Stimulated activated CD8-positive, alpha-beta memory T cell treated with anti-CD3 and anti-CD28 coated beads, Interleukin-7, amount 100 ng/mL, for 48 hours (primary cell): ENCODE data around the gene C9orf43.
"Not testable (repeated sequence)": the region's sequence is repeated elsewhere in the genome, so short reads cannot be mapped to it uniquely, and the experiment has no call there.

ENCODE experiments used
- DNase-seq, 2 donors: peaks; one replicate each; pipeline ENCODE4 v3.0.0-alpha.2; 2020; ENCODE audit warnings: low read depth in 1 of 2; ENCODE audit errors: extremely low read depth in 1 of 2

The C9orf43 gene

GRCh38 chr9:113380869-113381378 lies 29.6 kb upstream of the C9orf43 start:
- no peak for DNase-seq

- not testable (repeated sequence) for DNase-seq
Observed at GRCh38 chr9:113381441-113381840, 29.1 kb upstream of the C9orf43 start.

GRCh38 chr9:113381909-113382411 lies 28.6 kb upstream of the C9orf43 start:
- DNase-seq: no peak

- DNase-seq: no peak
Observed at GRCh38 chr9:113386571-113387393, 23.8 kb upstream of the C9orf43 start.

GRCh38 chr9:113387560-113388230 lies 22.9 kb upstream of the C9orf43 start:
- DNase-seq: no peak

- no peak for DNase-seq
Observed at GRCh38 chr9:113388833-113389232, 21.7 kb upstream of the C9orf43 start.

- DNase-seq: no peak
Observed at GRCh38 chr9:113389451-113389850, 21.1 kb upstream of the C9orf43 start.

GRCh38 chr9:113390192-113390960 lies 20.2 kb upstream of the C9orf43 start:
- DNase-seq: no peak

GRCh38 chr9:113391917-113392316 lies 18.6 kb upstream of the C9orf43 start:
- no peak for DNase-seq

GRCh38 chr9:113393281-113393680 lies 17.3 kb upstream of the C9orf43 start:
- no peak for DNase-seq

- DNase-seq: no peak
Observed at GRCh38 chr9:113395000-113395861, 15.3 kb upstream of the C9orf43 start.

- no peak for DNase-seq
Observed at GRCh38 chr9:113397203-113397631, 13.3 kb upstream of the C9orf43 start.

- DNase-seq: no peak
Observed at GRCh38 chr9:113398796-113399195, 11.8 kb upstream of the C9orf43 start.

- no peak for DNase-seq
Observed at GRCh38 chr9:113399646-113400200, 10.8 kb upstream of the C9orf43 start.

GRCh38 chr9:113401027-113401792 lies 9.3 kb upstream of the C9orf43 start, which contains the start of gene ALAD:
Gene ALAD, minus strand, starts transcription at chr9:113401284. Its CDS starts 7,725 bp downstream, at chr9:113393559.
- DNase-seq: peak; percentile 98

GRCh38 chr9:113403646-113404045 lies 6.9 kb upstream of the C9orf43 start:
- no peak for DNase-seq

GRCh38 chr9:113406353-113406752 lies 4.2 kb upstream of the C9orf43 start:
- not testable (repeated sequence) for DNase-seq

- peak in 1 of 2 donors; percentile 26 for DNase-seq
Observed at GRCh38 chr9:113406873-113407511, 3.6 kb upstream of the C9orf43 start.
